ENCODE measurements around the gene ZNF415.

DNA sequence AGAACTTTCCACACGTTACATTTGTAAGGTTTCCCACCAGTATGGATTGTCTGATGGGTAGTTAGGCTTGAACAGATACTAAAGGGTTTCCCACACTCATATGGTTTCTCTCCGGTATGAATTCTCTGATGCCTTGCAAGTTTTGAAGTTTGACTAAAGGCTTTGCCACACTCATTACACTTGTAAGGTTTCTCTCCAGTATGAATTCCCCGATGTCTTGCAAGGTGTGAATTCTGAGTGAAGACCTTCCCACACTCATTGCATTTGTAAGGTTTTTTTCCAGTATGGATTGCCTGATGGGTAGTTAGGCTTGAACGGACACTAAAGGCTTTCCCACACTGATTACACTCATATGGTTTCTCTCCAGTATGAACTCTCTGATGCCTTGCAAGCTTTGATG is 7.6 kb upstream of the ZNF415 start:
- TF ChIP-seq POLR2A (IDR thresholded peaks at IDR 0.05): no peak
- TF ChIP-seq, protein P1, sequence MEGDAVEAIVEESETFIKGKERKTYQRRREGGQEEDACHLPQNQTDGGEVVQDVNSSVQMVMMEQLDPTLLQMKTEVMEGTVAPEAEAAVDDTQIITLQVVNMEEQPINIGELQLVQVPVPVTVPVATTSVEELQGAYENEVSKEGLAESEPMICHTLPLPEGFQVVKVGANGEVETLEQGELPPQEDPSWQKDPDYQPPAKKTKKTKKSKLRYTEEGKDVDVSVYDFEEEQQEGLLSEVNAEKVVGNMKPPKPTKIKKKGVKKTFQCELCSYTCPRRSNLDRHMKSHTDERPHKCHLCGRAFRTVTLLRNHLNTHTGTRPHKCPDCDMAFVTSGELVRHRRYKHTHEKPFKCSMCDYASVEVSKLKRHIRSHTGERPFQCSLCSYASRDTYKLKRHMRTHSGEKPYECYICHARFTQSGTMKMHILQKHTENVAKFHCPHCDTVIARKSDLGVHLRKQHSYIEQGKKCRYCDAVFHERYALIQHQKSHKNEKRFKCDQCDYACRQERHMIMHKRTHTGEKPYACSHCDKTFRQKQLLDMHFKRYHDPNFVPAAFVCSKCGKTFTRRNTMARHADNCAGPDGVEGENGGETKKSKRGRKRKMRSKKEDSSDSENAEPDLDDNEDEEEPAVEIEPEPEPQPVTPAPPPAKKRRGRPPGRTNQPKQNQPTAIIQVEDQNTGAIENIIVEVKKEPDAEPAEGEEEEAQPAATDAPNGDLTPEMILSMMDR (IDR thresholded peaks at IDR 0.05): no peak
